GM12878 (cell line): ENCODE results near the gene COL23A1. TPM values are rescaled to one million over a fixed set of nuclear protein-coding genes. Genes with fewer than 3 reads are reported as not detected.

ENCODE experiments used
- ATAC-seq: fragments of 200-7000 bp; cut with Tn5 transposase; 3 replicates; pipeline ENCODE4 v1.9.1; 2020; ENCODE audit warnings: mild to moderate bottlenecking, moderate library complexity
- BruUV-seq: library from RNA; stranded (reverse); fragments of 400-500 nt; replicated peaks from 2 replicates; lab custom pipeline; 2021; lab: Mats Ljungman, UMichigan
- CTCF ChIA-PET: fragments of 300-600 bp; sonication (Branson Sonifier 250); formaldehyde crosslinking; extraction: SDS; loops from one replicate; lab custom pipeline; 2021; ENCODE audit warnings: inconsistent platforms; lab: Yijun Ruan, JAX
- POLR2A ChIA-PET: fragments of 350-600 bp; formaldehyde crosslinking; extraction: SDS; loops from one replicate; lab custom pipeline; 2021; ENCODE audit warnings: inconsistent platforms; lab: Charles Lee
- RAD21 ChIA-PET: fragments of 300-600 bp; sonication (Branson Sonifier 250); formaldehyde crosslinking; loops from one replicate; lab custom pipeline; 2023; ENCODE audit warnings: antibody characterized with exemption; ENCODE audit not compliant: unreplicated experiment; lab: Charles Lee
- SMC1A ChIA-PET: fragments of 300-600 bp; sonication (Branson Sonifier 250); formaldehyde crosslinking; loops from one replicate; lab custom pipeline; 2023; ENCODE audit not compliant: unreplicated experiment, uncharacterized antibody; lab: Charles Lee
- DNase-seq: peaks from one replicate; pipeline ENCODE4 v3.0.0-alpha.2; 2011; ENCODE audit warnings: low read depth, low spot score
- FAIRE-seq: peaks from 3 replicates; lab custom pipeline; 2011; peaks lifted over from hg19 to GRCh38; lab: Jason Lieb, UNC
- H2AFZ ChIP-seq: 2 replicates; pipeline ENCODE4 v1.6.0; 2011; ENCODE audit warnings: low read depth, low read length, control low read depth; ENCODE audit not compliant: control insufficient read depth
- H3K27ac ChIP-seq: 2 replicates; pipeline ENCODE4 v1.5.1; 2011; ENCODE audit warnings: control low read depth; ENCODE audit not compliant: control insufficient read depth, insufficient read depth
- H3K27me3 ChIP-seq, 2 experiments: replicated peaks in 1 of 2; 2 replicates each; pipeline versions ENCODE4 v1.6.0 to v1.6.1; 2011; ENCODE audit warnings: low read length in 1 of 2; ENCODE audit not compliant: control insufficient read depth in 2 of 2, insufficient read depth in 2 of 2
- H3K36me3 ChIP-seq, 2 experiments: 2 replicates each; pipeline ENCODE4 v1.5.1; 2011; ENCODE audit warnings: low read length in 1 of 2; ENCODE audit not compliant: control insufficient read depth in 2 of 2, insufficient read depth in 2 of 2
- H3K4me1 ChIP-seq: 2 replicates; pipeline ENCODE4 v1.6.1; 2011; ENCODE audit warnings: mild to moderate bottlenecking, low read length, moderate library complexity, mixed read lengths; ENCODE audit not compliant: control insufficient read depth, insufficient read depth
- H3K4me2 ChIP-seq: 2 replicates; pipeline ENCODE4 v1.6.0; 2011; ENCODE audit warnings: control low read depth; ENCODE audit not compliant: control insufficient read depth, insufficient read depth
- H3K4me3 ChIP-seq: fragments of 200-600 bp; sonication (generic); 2 replicates; pipeline ENCODE4 v1.5.1; 2016
- H3K79me2 ChIP-seq: 2 replicates; pipeline ENCODE4 v1.6.0; 2011; ENCODE audit warnings: low read length; ENCODE audit not compliant: control insufficient read depth, insufficient read depth
- H3K9ac ChIP-seq: 2 replicates; pipeline ENCODE4 v1.8.0; 2011; ENCODE audit warnings: low read length, control low read depth, mixed read lengths; ENCODE audit not compliant: control insufficient read depth, insufficient read depth
- H3K9me3 ChIP-seq: replicated peaks from 3 replicates; pipeline ENCODE4 v1.5.1; 2011; ENCODE audit warnings: mild to moderate bottlenecking, low read length; ENCODE audit not compliant: control insufficient read depth, insufficient read depth
- H4K20me1 ChIP-seq: 2 replicates; pipeline ENCODE4 v1.6.0; 2011; ENCODE audit not compliant: control insufficient read depth, insufficient read depth
- BACH1 ChIP-seq: fragments of 450-650 bp; IDR thresholded peaks from 2 replicates; pipeline ENCODE4 v1.6.1; 2017; ENCODE audit warnings: mild to moderate bottlenecking, borderline replicate concordance
- GABPA ChIP-seq: IDR thresholded peaks from 2 replicates; pipeline ENCODE4 v1.6.1; 2014; ENCODE audit warnings: antibody characterized with exemption, low read depth, mild to moderate bottlenecking, inconsistent platforms
- HDAC2 ChIP-seq: fragments of 200-600 bp; sonication (generic); IDR thresholded peaks from 2 replicates; pipeline ENCODE4 v1.6.1; 2017
- JUNB ChIP-seq: IDR thresholded peaks from 2 replicates; pipeline ENCODE4 v1.6.1; 2016; ENCODE audit warnings: antibody characterized with exemption, mild to moderate bottlenecking
- MYC ChIP-seq: IDR thresholded peaks from 2 replicates; pipeline ENCODE4 v1.6.1; 2011; ENCODE audit warnings: mild to moderate bottlenecking, low read length, moderate library complexity, inconsistent platforms; ENCODE audit not compliant: insufficient read depth, insufficient replicate concordance, insufficient read length, severe bottlenecking
- NFIC ChIP-seq: IDR thresholded peaks from 2 replicates; pipeline ENCODE4 v1.6.1; 2012; ENCODE audit warnings: low read depth, mild to moderate bottlenecking, inconsistent platforms, low read length, moderate library complexity
- PML ChIP-seq: IDR thresholded peaks from 2 replicates; pipeline ENCODE4 v1.6.1; 2012; ENCODE audit warnings: low read length, inconsistent platforms
- RAD21 ChIP-seq: IDR thresholded peaks from 2 replicates; pipeline ENCODE4 v1.6.1; 2011; ENCODE audit warnings: mild to moderate bottlenecking, low read depth, low read length, moderate library complexity; ENCODE audit not compliant: insufficient read depth
- RBBP5 ChIP-seq: fragments of 200-600 bp; sonication (generic); conservative IDR thresholded peaks from 2 replicates; pipeline ENCODE4 v1.6.1; 2016
- RCOR1 ChIP-seq: conservative IDR thresholded peaks from 2 replicates; pipeline ENCODE4 v1.6.1; 2012; ENCODE audit warnings: low read depth, low read length, improper control_type of control experiment
- TARDBP ChIP-seq: IDR thresholded peaks from 2 replicates; pipeline ENCODE4 v1.6.1; 2016; ENCODE audit warnings: borderline replicate concordance
- WRNIP1 ChIP-seq: IDR thresholded peaks from 2 replicates; pipeline ENCODE4 v1.6.1; 2011; ENCODE audit warnings: low read depth, low read length, improper control_type of control experiment, borderline replicate concordance
- WGBS: methylation state at CpG from one replicate; pipeline ENCODE4 v1.1.6; 2016; ENCODE audit warnings: low lambda C conversion rate; ENCODE audit not compliant: insufficient replicate concordance, insufficient coverage; ENCODE audit errors: missing lambda C conversion rate; 5-methylcytosine and 5-hydroxymethylcytosine counted together
- in situ Hi-C: fragments of 300-500 bp; cut with MboI; formaldehyde crosslinking; loops from 9 replicates; pipeline ENCODE4 v1.14.3; 2018; ENCODE audit warnings: mixed read lengths
- intact Hi-C: fragments of 100-400 bp; cut with micrococcal nuclease; formaldehyde crosslinking; loops from one replicate; pipeline ENCODE4 v1.14.2; 2022; ENCODE audit not compliant: unreplicated experiment
- polyA plus RNA-seq, 11 experiments: library from polyadenylated mRNA; depleted of rRNA in 4 of 11; unstranded in 6 of 11; stranded (reverse) in 5 of 11; fragments of >200 nt; fragmentation: Nextera tagmentation in 4 of 11; fragmentation: Illumina TruSeq in 1 of 11; extraction: Ambion mirVana in 4 of 11; extraction: Trizol in 1 of 11; gene quantifications; 1 replicate in 1 of 11; 2 replicates in 10 of 11; pipeline versions ENCODE4 v1.2.1 to v1.2.3, GENCODE V29; 2011 to 2016; ENCODE audit warnings: inconsistent platforms in 2 of 11, missing spikeins in 2 of 11, low read depth in 1 of 11
- total RNA-seq, 4 experiments: library from RNA; depleted of rRNA in 3 of 4; stranded (reverse); fragments of >200 nt in 3 of 4; fragmentation: Illumina TruSeq in 1 of 4; extraction: Trizol in 1 of 4; gene quantifications; 2 replicates each; pipeline versions ENCODE4 v1.2.1 to v1.2.3, GENCODE V29; 2013 to 2021
- TF ChIP-seq, protein P1 (sequence below): fragments of 450-650 bp; IDR thresholded peaks from 2 replicates; pipeline ENCODE4 v1.6.1; 2014; ENCODE audit warnings: mild to moderate bottlenecking
- TF ChIP-seq, protein P2 (sequence below): fragments of 450-650 bp; IDR thresholded peaks from 2 replicates; pipeline ENCODE4 v1.6.1; 2017; ENCODE audit warnings: mild to moderate bottlenecking, low read depth, inconsistent platforms; ENCODE audit not compliant: poor library complexity, severe bottlenecking
- TF ChIP-seq, protein P3 (sequence below): IDR thresholded peaks from 2 replicates; pipeline ENCODE4 v1.6.1; 2011; ENCODE audit warnings: borderline replicate concordance, low read depth, mild to moderate bottlenecking, moderate library complexity, low read length; ENCODE audit not compliant: insufficient read depth, poor library complexity, severe bottlenecking
- TF ChIP-seq, protein P4 (sequence below): fragments of 450-650 bp; IDR thresholded peaks from 2 replicates; pipeline ENCODE4 v1.6.1; 2017; ENCODE audit warnings: low read depth, mild to moderate bottlenecking, moderate library complexity

Gene COL23A1
- total and polyA plus RNA-seq, 10 of the 15 experiments (the other 5 are each of a cell fraction or from before 2014, with no cell fraction given), result 0.03 to 0.83 (median 0.09) TPM; not detected in 5

DNA sequence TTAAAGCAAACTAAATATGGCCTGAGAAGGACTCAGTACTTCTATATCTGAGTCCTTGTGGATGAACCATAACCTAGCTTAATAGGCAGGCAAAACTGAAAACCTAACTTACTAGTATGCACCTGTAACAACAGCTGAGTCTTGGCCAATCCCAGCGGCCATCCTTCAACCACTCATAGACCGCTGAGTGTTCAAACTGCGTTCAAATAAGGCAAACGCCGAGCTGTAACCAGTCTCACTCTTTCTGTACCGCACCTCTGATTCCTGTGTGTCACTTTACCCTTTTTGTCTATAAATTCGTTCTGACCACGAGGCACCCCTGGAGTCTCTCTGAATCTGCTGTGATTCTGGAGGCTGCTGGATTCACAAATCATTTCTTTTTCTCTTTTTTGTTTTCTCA, 170.5 kb downstream of the COL23A1 start:
- H3K27ac ChIP-seq, result no peak overlapping the region
- BruUV-seq, result no TSS peak
- no peak overlapping the region for H3K9ac ChIP-seq
- ChIA-PET CTCF (no interaction called here), SMC1A (no interaction called here), RAD21 (no interaction called here), POLR2A (no interaction called here)
- no peak overlapping the region for H3K4me2 ChIP-seq
- intact Hi-C loops, result no loop called here
- H3K4me1 ChIP-seq, result no peaks in the 10 kb centered on the region
- no peak overlapping the region for H2AFZ ChIP-seq
- DNase-seq (no peak), FAIRE-seq (no peak), ATAC-seq (no peak)
- H3K9me3 ChIP-seq, result no peaks in the 10 kb centered on the region
- no peaks in the 10 kb centered on the region for H3K36me3 ChIP-seq
- H3K79me2 ChIP-seq, result no peaks in the 10 kb centered on the region
- no peaks in the 10 kb centered on the region for H4K20me1 ChIP-seq
- H3K4me3 ChIP-seq, result no peak overlapping the region
- WGBS, result 14% methylated on average over 8 of the region's 8 CpGs
- in situ Hi-C loops, result no loop called here
- H3K27me3 ChIP-seq, result 0 out of 4 replicates have a peak, but pooled peaks cover 0 to 1% of the 10 kb centered on the region in 2 experiments
- TF ChIP-seq, protein P1, sequence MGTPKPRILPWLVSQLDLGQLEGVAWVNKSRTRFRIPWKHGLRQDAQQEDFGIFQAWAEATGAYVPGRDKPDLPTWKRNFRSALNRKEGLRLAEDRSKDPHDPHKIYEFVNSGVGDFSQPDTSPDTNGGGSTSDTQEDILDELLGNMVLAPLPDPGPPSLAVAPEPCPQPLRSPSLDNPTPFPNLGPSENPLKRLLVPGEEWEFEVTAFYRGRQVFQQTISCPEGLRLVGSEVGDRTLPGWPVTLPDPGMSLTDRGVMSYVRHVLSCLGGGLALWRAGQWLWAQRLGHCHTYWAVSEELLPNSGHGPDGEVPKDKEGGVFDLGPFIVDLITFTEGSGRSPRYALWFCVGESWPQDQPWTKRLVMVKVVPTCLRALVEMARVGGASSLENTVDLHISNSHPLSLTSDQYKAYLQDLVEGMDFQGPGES, result no peak
- TF ChIP-seq GABPA, result no peak
- TF ChIP-seq, protein P2, sequence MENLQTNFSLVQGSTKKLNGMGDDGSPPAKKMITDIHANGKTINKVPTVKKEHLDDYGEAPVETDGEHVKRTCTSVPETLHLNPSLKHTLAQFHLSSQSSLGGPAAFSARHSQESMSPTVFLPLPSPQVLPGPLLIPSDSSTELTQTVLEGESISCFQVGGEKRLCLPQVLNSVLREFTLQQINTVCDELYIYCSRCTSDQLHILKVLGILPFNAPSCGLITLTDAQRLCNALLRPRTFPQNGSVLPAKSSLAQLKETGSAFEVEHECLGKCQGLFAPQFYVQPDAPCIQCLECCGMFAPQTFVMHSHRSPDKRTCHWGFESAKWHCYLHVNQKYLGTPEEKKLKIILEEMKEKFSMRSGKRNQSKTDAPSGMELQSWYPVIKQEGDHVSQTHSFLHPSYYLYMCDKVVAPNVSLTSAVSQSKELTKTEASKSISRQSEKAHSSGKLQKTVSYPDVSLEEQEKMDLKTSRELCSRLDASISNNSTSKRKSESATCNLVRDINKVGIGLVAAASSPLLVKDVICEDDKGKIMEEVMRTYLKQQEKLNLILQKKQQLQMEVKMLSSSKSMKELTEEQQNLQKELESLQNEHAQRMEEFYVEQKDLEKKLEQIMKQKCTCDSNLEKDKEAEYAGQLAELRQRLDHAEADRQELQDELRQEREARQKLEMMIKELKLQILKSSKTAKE, result no peak
- no peak for TF ChIP-seq RAD21
- no peak for TF ChIP-seq PML
- TF ChIP-seq, protein P3, sequence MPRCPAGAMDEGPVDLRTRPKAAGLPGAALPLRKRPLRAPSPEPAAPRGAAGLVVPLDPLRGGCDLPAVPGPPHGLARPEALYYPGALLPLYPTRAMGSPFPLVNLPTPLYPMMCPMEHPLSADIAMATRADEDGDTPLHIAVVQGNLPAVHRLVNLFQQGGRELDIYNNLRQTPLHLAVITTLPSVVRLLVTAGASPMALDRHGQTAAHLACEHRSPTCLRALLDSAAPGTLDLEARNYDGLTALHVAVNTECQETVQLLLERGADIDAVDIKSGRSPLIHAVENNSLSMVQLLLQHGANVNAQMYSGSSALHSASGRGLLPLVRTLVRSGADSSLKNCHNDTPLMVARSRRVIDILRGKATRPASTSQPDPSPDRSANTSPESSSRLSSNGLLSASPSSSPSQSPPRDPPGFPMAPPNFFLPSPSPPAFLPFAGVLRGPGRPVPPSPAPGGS, result no peak
- TF ChIP-seq NFIC, result no peak
- TF ChIP-seq WRNIP1, result no peak
- no peak for TF ChIP-seq HDAC2
- no peak for TF ChIP-seq RBBP5
- TF ChIP-seq, protein P4, sequence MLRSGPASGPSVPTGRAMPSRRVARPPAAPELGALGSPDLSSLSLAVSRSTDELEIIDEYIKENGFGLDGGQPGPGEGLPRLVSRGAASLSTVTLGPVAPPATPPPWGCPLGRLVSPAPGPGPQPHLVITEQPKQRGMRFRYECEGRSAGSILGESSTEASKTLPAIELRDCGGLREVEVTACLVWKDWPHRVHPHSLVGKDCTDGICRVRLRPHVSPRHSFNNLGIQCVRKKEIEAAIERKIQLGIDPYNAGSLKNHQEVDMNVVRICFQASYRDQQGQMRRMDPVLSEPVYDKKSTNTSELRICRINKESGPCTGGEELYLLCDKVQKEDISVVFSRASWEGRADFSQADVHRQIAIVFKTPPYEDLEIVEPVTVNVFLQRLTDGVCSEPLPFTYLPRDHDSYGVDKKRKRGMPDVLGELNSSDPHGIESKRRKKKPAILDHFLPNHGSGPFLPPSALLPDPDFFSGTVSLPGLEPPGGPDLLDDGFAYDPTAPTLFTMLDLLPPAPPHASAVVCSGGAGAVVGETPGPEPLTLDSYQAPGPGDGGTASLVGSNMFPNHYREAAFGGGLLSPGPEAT, result no peak
- TF ChIP-seq JUNB, result no peak
- TF ChIP-seq MYC, result no peak
- TF ChIP-seq RCOR1, result no peak
- TF ChIP-seq BACH1, result no peak
- no peak for TF ChIP-seq TARDBP
